GM21528 (cell line): Measurements from ENCODE around the gene ILKAP.

Experiments used
- ATAC-seq: cut with Tn5 transposase; IDR thresholded peaks from one replicate; pipeline ENCODE4 v1.9.1; 2021; ENCODE audit warnings: mild to moderate bottlenecking, moderate library complexity; ENCODE audit not compliant: unreplicated experiment, low FRiP score

Gene ILKAP

DNA sequence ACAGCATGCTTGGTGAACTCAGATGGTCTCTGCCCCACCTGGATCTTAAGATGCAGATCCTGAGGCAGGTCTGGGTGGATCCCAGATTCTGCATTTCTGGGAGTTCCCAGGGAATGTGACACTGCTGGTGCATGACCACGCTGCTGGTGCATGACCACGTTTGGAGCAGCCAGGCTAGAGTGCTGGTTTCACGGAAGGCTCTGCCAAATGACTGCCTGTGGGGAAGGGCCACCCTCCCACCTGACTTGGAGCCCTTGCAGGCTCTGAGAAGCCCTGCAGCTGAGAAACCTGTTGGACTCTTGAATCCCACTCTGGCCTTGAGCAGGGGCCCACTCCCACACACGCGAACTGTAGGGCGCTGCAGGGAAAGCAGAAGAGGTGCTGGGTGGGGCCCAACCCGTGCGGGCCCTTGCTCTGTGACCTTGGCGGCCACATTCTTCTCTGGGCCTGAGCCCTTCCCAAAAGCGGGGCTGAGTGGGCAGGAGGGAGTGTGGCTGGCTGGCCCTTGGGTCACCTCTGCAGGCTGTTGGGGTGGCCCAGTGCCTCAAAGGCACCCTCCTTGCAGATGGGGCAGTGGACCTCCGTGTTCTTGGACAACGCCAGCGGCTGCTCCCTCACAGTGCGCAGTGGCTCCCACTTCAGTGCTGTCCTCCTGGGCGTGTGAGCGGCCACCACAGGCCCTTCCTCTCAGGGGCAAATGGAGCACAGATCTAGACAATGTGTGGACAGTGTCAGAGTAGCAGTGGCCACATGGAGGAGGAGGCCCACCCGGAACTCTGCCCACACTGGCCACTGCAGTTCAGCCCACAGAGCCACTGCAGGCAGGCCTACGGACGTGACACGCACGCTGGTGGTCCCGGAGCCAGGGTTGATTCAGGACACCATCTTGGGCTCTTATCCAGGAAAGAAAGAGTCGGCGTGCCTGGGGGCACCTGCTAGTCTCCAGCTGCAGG is 36.8 kb downstream of the ILKAP start:
- no peak for ATAC-seq

GRCh38 chr2:238165288-238165921 is 38.1 kb downstream of the ILKAP start:
- no peak for ATAC-seq

- no peak for ATAC-seq
Observed at GRCh38 chr2:238164906-238165287, 38.6 kb downstream of the ILKAP start.

DNA sequence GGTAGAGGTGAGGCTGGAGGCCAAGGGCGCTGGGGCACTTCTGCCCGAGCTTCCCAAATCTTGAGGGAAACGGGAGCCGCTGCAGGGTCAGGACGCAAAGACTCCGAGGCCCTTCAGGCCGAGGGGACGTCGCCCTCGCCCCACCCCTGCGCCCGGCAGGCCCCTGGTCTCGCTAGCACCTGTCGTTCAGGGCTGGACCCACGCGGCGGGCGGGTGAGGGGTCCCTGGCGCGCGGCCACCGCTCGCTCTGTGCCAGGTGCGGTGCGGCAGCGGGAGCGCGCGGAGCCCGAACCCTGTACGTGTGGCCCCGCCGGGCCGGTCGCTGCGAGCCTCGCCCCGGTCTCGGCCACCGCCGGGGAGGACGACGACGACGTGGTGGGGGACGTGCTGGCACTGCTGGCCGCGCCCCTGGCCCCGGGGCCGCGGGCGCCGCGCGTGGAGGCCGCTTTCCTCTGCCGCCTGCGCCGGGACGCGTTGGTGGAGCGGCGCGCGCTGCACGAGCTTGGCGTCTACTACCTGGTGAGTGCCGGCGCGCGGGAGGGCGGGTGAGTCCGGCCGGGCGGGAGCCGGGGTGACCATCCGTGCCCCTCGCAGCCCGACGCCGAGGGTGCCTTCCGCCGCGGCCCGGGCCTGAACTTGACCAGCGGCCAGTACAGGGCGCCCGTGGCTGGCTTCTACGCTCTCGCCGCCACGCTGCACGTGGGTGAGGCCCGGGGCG is 39.9 kb downstream of the ILKAP start:
- ATAC-seq, result no peak

DNA sequence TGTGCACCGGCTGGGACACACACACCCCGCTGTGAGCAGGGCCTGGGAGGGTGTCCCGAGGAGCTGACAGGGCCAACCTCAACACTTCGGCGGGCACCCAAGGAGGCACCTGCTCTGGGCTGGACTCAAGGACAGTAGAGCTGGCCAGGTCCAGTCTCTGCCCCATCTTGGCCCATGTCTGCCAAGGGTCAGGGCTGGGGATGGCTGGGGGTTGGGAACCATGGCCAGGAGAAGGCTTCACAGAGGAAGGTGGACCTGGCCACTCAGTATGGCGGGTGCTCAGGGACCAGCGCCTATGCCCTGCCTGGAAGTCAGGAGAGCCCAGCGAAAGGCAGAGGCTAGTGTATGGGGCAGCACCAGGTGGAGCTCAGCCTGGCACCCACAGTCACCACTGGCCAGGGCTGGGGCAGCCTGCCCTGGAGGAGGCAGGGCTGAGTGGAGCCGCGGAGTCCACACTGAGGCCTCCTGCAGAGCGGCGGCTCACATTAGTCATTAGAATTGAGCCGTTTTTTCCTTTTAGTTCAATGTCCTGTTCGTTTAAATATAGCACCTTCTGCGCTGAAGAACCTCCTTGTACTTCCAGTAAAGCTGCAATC is 40.6 kb downstream of the ILKAP start:
- ATAC-seq, result no peak

GRCh38 chr2:238162251-238162845 is 41.1 kb downstream of the ILKAP start:
- ATAC-seq, result no peak

GRCh38 chr2:238161291-238162051 is 42.0 kb downstream of the ILKAP start:
- no peak for ATAC-seq

GRCh38 chr2:238160206-238161129 is 43.0 kb downstream of the ILKAP start:
- ATAC-seq, result no peak

DNA sequence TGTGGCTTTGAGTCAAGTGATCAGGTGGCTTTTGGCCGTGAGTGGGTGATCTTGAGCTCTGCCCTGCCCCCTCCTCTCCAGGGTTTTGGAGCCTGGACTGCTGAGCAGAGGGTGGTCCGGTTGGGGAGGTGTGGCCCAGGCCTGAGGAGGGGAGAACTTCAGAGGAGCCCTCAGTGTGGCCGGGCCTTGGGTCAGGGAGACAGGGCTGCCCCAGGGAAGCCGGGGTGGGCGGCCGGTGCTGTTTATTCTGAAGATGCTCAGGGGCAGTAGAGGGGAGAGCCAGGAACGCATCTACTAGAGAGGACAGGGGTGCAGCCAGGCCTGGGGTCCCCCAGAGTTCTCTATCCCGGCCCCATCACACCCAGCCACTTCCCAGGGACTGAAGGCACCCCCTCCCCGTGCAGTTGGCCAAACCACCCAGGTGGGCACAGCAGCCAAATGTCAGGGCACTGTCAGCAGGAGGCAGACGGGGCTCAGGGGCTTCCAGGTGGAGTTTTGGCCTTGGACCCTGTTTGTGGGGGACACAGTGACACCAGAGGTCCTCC is 43.8 kb downstream of the ILKAP start:
- no peak for ATAC-seq

DNA sequence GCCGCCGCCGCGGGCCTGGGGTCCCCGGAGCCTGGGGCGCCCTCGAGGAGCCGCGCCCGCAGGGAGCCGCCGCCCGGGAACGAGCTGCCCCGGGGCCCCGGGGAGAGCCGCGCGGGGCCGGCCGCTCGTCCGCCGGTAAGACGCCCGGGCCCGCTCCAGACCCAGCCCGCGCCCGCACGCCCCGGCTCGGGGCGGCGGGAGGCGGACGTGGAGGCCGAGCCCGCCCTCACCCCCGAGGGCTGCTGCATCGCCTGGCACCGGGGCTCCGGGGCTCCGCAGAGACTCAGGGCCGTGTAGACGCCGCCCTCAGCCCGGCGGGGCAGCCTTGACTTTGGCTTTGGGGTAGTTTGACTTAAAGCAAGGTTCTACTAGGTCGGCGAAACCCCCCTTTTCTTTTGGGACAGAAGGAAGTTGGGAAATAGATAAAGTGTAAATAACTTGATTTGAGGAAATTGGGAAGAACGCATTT is 44.4 kb downstream of the ILKAP start:
- ATAC-seq, result no peak

DNA sequence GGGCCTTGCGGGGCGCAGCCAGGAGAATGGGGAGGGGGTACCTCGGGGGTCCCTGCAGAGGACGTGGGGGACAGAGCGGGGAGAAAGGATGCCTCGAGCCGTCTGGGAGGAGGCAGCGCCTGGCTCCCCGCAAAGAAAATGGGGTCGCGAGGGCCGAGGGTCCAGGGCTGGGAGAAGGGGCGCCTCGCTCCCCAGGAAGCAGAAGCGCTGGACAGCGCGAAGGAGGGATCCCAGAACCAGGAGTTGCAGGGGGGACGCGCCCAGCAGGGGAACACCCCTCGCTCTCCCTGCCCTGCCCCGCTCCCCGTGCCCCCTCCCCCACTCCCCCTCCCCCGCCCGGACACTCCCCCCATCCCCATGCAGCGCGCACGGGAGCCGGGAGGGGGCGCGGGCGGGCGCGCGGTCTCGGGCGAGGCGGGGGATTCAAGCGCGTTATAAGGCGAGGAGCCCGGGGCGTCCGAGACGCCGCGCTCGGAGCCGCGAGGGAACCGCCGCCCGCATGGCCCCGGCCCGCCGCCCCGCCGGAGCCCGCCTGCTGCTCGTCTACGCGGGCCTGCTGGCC is 44.9 kb downstream of the ILKAP start, which contains the start of gene ERFE:
Gene ERFE (plus strand): TSS at position 462 of the 562 bp plus-strand sequence. CDS start 38 bp downstream, at position 500.
- ATAC-seq, result no peak

- ATAC-seq, result no peak
Observed at GRCh38 chr2:238158018-238158508, 45.4 kb downstream of the ILKAP start.

DNA sequence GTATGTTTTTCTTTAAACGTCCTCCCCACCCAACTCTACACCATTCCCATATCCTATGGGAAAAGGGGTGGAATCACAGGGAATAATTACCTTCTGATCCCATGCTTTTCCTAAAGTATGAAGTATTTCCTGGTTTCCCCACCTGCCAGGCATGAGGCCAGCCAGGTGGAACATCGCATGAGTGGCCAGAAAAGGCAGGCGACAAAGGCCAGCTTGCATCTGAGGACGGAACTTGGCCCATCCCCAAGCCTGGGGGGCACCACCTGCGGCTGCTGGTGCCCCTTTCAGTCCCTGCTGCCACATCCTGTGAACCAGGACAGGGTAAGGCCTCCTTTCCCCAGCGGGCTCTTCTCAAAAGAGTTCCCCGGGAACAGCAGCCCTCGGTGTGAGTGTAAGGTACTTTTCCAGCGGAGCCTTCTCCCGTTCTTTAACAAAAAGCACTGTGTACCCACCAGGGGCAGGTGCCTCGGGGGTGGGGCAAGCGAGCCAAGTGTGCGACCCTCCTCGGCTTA is 45.9 kb downstream of the ILKAP start:
- ATAC-seq, result no peak

- ATAC-seq, result no peak
Observed at GRCh38 chr2:238155761-238156694, 47.5 kb downstream of the ILKAP start.

DNA sequence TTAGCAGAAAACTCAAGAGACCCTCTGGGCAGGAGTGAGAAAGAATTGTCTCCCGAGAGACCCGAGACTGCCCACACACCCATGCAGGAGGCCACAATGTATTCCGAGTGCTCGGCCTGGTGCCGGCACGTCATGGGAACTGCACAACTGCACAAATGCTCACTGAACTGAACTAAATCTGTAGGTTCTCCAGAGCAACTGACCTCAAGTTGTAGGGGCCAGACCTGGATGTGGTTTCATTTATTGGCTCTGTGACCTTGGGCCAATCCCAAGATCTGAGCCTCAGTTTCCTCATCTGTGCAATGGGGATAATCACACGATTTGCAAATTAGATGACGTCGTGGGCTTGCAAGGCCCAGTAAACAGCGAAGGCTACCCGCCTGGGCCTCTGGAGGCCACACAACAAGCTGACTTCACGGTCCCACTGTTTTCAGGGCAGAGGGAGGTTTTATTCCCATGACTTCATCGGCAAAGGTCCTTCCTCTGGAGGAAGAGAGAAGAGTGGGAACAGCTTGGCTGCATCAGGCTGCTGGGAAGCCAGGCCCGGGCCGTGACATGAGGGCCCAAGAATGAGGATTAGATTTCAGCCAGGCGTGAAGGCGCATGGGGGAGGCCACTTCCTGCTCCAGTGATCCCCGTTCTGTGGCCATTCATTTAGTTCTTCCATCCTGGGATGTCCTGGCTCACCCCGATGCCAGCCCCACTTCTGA is 48.3 kb downstream of the ILKAP start:
- no peak for ATAC-seq

- ATAC-seq, result no peak
Observed at GRCh38 chr2:238154570-238154969, 48.9 kb downstream of the ILKAP start.
